IPS-11a (cell line): ENCODE results near the gene ADAMTS3.

Source experiments
- H3K4me3 ChIP-seq: one replicate; pipeline ENCODE4 v1.5.1; 2013; ENCODE audit warnings: low read depth, low read length, control low read depth

The ADAMTS3 gene

GRCh38 chr4:72357908-72358307 is 211.1 kb downstream of the ADAMTS3 start:
- no peak overlapping the region for H3K4me3 ChIP-seq

GRCh38 chr4:72352711-72353110 is 216.3 kb downstream of the ADAMTS3 start:
- no peak overlapping the region for H3K4me3 ChIP-seq

DNA sequence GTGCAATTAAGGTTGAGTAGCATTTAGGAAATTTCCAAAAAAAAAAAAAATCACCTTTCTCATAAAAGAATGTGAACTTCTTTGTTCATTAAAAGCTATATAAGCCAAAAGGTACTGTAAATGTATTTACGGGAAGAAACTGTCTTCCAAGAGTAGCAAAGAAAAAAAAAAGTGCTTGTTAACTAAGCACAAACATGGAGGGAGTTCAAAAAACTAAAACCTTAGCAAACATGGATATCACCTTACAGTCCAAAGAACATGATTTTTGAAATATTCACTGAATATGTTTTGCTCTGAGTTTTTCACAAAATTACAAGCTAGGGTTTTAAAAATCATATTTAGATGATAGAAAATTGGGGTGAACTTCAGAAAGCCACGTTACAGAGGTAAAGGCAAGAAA is 217.5 kb downstream of the ADAMTS3 start:
- H3K4me3 ChIP-seq: no peak overlapping the region

DNA sequence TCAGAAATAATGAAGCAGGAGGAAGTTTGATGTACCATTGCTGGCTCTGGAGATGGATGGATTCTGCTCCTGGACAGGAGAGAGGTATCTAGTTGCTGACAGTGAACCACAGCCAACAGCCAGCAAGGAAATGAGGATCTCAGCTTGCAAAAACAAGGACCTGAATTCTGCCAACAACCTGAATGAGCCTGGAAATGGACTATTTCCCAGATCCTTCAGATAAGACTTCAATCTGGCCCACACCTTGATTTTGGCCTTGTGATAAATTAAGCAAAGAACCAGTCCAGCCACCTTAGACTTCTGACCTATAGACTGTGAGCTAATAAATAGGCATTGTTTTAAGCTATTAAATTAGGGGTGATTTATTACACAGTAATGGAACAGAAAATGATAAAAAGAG is 220.3 kb downstream of the ADAMTS3 start:
- H3K4me3 ChIP-seq: no peak overlapping the region

DNA sequence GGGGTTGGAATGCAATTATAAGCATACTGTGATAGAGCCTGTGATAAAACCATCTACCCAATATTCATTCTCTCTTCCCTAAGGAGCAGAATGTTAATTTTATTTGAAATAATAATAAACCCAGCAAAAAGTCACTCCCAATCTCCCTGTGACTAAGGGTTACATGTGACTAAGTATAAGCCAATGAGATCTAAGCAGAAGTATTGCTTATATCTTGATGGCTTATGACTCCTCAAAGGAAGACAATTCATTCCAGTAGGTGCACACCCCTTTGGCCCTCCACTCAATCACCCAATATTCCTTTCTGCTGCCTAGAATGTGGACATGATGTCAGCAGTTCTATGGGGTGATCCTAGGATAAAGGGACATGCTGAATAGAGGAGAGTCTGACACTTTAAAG is 224.6 kb downstream of the ADAMTS3 start:
- H3K4me3 ChIP-seq: no peak overlapping the region

DNA sequence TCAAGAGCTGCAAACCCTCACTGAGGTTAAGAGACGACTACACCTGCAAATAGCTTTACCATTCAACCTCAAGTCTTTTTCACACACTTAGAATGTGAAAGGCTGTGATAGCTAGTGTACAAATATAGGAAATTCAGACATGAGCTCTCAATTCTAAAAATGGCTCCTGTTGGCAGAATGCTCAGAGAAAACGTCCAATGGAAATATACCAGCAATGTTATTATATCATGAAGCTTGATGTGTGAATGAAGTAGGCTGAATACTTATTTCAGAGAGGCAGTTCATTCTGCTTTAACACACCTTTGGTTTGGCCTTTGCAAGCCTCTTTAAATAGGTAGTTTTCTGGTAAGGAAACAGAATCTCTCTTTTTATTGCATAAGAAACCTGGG is 227.6 kb downstream of the ADAMTS3 start:
- no peak overlapping the region for H3K4me3 ChIP-seq

- no peak overlapping the region for H3K4me3 ChIP-seq
These were observed 228.1 kb downstream of the ADAMTS3 start for GRCh38 chr4:72340803-72341431.

- no peak overlapping the region for H3K4me3 ChIP-seq
These were observed 231.0 kb downstream of the ADAMTS3 start for GRCh38 chr4:72338060-72338459.

DNA sequence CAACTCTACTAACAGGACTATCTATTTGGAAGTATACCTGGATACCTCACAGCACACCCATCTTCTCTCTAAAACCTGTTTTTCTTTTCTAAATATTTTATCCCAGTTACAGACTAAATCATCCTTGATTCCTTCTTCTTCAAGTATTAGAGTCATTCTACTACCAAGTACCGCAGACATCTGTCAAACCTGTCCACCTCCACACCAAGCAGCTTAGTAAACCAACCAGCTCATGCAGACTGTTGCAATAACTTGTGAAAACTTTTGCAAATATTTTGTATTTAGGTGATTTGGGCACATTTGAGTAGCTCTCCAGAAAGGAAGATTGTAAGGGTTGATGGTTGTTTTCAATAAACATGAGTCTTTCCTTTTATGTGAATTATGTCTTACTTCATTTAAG is 238.6 kb downstream of the ADAMTS3 start:
- H3K4me3 ChIP-seq: no peak overlapping the region

DNA sequence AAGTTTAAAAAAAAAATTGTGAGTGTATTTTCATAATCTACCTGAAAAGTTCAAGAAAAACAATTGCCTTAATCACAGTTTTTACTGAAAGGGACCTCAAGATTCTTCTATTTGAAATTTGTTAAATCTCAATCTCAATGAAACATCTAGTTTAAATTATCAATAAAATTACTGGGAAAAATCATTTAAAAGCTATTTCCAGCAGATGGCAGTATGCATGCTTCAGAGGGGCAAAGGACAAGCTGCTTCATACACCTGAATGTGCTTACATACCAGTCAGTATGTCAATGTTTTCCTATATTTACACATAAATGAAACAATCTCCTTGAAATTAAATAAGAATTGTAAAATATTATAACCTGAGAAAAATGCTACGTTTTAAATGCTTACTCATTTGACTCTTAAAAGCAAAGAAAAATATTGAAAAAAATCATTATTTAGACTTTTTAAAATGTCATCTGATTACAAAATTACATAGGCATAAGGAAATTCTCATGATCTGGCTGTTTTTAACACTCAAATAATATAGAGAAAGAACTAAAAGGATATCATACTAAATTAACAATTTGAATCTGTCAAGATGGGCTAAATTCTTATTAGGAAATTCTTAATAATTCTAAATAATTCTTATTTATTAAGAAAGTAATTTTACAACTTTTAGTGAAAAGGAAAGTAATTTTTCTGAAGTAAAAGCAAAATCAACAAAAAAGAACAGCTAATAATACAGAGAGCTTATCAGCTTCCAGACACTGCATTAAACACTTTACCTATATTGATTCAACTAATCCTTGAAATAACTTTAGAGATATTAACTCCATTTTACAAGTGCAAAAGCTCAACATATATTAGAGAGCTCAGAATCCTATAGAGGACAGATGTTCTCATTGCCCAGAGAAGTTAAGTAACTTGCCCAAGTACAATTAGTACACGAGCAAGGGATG is 242.1 kb downstream of the ADAMTS3 start:
- no peak overlapping the region for H3K4me3 ChIP-seq

GRCh38 chr4:72325215-72325614 is 243.8 kb downstream of the ADAMTS3 start:
- no peak overlapping the region for H3K4me3 ChIP-seq

DNA sequence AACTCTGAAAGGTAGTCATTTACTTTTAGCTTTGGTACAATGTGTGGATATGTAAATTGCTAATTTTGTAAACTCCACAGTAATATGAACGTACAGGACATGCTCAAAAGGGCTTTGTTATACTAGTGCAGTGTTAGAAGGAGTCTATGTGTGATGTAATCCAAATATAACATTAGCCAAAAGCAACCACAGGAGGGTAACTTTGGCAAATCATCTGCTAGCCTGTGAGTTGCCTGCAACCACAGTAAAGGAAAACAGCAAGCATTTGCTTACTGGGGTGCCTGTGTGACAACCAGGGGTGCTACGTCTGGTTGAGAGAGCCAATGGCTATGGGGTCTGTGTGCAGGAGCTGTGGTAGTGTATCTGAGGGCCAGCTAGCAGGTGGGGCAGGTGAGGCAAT is 245.8 kb downstream of the ADAMTS3 start:
- H3K4me3 ChIP-seq: no peak overlapping the region

DNA sequence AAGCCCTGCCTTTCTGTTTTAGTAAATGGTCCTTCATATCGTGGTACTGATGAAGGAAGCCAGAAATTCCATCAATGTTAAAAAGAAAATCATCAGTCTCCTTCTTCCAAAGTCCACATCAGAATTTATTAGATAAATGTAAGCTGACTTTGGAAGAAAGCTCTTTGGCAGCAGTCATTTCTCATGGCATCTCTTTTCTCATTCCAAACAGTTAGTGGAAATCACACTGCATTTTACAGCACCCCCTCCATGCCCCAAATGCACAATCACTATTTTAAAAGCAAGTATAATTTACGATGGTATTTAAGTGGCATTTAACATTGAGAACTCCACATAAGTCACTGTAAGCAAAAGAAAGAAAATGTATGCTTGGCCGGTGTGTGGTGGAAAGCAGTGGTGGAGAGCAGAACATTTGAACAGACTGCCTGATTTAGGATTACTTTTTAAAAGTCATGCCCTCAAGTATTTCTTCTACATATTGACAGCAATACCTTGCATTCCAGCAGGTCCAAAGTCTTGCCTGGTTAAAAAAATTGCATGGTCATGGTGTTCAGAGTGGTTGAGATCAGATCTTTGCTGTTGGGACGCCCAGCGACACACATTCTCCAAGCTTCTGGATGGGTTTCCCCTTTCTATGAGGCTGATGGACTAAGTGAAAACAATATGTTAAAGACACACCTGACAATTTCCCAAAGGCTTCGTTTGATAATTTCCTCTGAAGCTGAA is 248.6 kb downstream of the ADAMTS3 start:
- H3K4me3 ChIP-seq: no peak overlapping the region

- no peak overlapping the region for H3K4me3 ChIP-seq
These were observed 249.4 kb downstream of the ADAMTS3 start for GRCh38 chr4:72319601-72320021.

DNA sequence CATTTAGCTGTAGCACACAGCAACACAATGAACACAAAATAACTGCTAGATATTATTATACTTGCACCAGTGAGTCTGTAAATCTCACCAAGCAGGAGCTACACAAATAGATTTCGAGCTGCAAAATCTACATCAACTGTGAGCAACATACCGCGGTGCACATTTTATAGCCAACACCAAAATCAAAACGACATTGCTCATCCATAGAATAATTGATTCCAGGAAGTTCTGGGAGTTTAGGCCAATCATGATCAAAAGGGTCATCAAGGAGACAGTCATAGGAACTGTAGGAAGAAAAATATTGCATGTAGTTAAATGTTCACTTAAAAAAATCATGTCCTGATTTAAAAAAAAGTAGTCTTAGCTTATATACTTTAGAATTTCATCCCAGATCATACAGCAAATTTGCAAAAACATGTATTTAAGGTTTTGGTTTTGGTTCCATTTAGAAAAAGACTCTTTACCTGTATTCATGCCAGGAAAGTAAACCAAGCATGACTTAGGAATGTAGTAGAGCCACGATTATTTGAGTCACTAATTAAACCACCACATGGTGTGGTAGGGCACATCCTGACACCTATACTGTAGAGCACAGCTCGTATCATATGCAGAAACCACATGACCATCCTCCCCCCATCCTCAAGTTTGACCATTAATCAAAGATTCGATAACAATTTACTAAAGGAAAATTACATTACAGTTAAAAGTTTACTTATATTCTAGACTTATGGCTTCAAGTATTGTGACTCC is 250.4 kb downstream of the ADAMTS3 start:
- H3K4me3 ChIP-seq: no peak overlapping the region

- H3K4me3 ChIP-seq: no peak overlapping the region
These were observed 254.2 kb downstream of the ADAMTS3 start for GRCh38 chr4:72314869-72315268.

DNA sequence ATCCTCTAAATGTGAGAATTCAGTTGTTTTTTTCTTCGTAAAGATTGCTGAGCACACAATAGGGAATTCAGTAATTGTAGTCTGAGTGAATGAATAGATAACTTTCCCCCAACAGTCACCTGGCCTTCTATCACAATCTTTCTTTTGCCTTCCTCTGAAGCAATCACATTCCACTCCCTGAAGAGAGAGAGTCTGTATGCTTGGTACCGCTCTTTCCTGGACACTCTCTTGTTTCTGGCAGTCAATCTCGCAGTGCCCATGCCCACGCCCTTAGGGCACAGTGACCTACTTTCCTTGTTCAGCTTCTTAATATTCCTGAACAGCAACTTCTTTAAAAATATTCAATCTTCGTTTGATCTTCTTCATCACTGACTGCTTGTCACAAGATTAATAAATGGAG is 255.9 kb downstream of the ADAMTS3 start:
- no peak overlapping the region for H3K4me3 ChIP-seq

- H3K4me3 ChIP-seq: no peak overlapping the region
These were observed 256.9 kb downstream of the ADAMTS3 start for GRCh38 chr4:72312032-72312650.

- no peak overlapping the region for H3K4me3 ChIP-seq
These were observed 257.7 kb downstream of the ADAMTS3 start for GRCh38 chr4:72311291-72311690.

GRCh38 chr4:72305620-72306019 is 263.4 kb downstream of the ADAMTS3 start:
- H3K4me3 ChIP-seq: no peak overlapping the region

DNA sequence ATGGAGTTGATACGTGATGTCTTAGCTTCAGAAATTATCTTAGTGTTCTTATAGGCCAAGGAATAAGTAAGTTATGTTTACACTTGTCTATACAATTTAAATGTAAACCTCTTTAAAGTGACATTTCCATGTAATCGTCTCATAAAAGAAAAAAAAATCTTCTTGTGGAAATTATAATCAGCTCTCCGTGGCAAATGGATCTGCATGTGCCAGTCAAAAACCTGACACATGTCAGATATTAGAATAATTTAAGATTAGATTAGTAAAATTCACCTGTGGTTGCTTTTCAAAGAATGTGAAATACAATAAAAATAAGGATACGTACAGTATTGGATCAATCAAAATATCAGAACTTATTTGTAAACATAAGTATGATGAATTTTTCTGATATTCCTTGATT is 263.9 kb downstream of the ADAMTS3 start:
- H3K4me3 ChIP-seq: no peak overlapping the region
